ENCODE measurements around the gene LRRC63.

LRRC63 gene

DNA sequence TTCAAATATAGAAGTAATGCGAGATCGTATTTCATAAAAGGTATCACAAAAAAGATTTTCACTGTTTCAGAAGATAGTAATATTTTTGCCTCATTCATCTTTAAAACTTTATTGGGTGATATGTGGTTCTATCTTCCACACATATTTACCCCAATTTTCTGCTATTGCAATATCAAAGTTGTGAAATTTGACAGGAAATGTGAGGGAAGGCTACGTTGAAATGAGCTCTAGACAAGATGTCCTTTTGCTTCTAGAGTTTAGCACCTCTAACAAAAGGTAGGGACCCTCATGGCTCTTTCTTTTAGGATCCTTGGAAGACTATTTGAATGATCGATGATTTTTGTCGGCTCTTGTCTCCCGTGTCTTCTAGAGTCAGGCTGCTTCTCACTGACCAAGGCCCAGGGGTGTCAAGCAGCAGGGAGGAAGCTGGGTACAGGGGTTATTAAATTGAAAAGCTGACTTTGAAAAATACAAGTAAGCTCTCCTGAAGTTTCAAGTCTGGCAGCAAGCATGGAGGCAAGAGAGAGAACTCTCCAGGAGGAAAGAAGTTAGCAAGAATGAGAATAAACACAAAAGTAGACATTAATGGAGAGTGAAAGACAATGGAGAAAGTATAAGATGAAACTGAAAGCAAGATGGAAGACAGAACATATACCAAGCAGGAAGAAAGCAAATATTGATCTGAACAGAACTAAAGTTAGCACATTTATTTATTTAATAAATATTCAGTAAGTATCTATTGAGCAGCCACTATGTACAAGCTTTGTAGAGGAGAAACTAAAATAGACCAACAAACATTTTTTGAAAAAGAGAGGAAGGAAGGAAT, 101.9 kb downstream of the LRRC63 start:
- H3K4me1 Mint-ChIP-seq, result no peaks in the 10 kb centered on the region

DNA sequence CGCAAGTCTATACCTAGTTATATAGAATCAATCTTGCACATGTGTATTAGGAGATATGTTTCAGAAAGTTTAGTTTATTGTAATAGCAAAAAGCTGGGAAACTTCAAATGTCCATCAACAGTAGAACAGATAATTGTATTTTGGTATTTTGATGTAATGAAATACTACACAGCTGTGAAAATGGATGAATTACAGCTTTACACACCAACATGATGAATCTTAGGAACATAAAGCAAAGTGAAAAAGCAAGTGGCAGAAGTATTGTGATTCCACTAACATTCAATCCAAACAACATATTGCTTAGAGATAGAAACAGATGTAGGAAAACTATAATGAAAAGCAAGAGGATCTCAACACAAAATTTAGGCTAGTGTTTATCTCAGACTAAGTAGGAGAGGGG, 102.9 kb downstream of the LRRC63 start:
- TF ChIP-seq, protein P1, sequence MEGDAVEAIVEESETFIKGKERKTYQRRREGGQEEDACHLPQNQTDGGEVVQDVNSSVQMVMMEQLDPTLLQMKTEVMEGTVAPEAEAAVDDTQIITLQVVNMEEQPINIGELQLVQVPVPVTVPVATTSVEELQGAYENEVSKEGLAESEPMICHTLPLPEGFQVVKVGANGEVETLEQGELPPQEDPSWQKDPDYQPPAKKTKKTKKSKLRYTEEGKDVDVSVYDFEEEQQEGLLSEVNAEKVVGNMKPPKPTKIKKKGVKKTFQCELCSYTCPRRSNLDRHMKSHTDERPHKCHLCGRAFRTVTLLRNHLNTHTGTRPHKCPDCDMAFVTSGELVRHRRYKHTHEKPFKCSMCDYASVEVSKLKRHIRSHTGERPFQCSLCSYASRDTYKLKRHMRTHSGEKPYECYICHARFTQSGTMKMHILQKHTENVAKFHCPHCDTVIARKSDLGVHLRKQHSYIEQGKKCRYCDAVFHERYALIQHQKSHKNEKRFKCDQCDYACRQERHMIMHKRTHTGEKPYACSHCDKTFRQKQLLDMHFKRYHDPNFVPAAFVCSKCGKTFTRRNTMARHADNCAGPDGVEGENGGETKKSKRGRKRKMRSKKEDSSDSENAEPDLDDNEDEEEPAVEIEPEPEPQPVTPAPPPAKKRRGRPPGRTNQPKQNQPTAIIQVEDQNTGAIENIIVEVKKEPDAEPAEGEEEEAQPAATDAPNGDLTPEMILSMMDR (IDR thresholded peaks at IDR 0.05; ENCODE audit: unreplicated experiment in 3 of 3), result no peak
- Mint-ChIP-seq H3K9me3 (peaks cover 13% of the 10 kb centered on the region), H3K27ac (no peak overlapping the region), H3K4me1 (no peaks in the 10 kb centered on the region), H3K4me3 (no peak overlapping the region), H3K27me3 (ENCODE audit: low read depth) (peaks cover 4% of the 10 kb centered on the region), H3K36me3 (ENCODE audit: low read depth) (no peaks in the 10 kb centered on the region)

More for the DNA sequence above, 101.9 kb downstream of the LRRC63 start:
- no peak overlapping the region for H3K4me3 Mint-ChIP-seq
- no peaks in the 10 kb centered on the region for H3K36me3 Mint-ChIP-seq (ENCODE audit: low read depth)
- H3K27ac Mint-ChIP-seq, result no peak overlapping the region
- peaks cover 4% of the 10 kb centered on the region for H3K27me3 Mint-ChIP-seq (ENCODE audit: low read depth)
- TF ChIP-seq, protein P1 (IDR thresholded peaks at IDR 0.05; ENCODE audit: unreplicated experiment in 3 of 3), result no peak
- H3K9me3 Mint-ChIP-seq, result peaks cover 13% of the 10 kb centered on the region

DNA sequence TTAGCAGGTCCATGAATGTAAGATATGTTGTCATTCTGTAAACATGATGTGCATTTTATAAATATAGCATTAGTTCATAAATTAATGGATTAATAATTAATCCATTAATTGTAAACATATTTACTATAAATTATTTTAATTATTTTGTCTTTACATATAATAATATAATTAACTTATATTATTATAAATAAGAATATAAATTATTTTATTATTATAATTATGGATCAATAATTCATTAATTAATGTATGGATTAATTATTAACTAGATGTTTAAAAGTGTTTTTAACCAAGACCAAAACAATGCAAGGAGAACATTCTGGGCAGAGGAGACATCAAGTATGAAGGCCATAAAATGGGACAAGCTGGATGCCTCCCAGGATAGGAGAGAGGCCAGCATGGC, 103.3 kb downstream of the LRRC63 start:
- H3K27me3 Mint-ChIP-seq (ENCODE audit: low read depth), result peaks cover 4% of the 10 kb centered on the region
- no peak overlapping the region for H3K4me3 Mint-ChIP-seq
- no peaks in the 10 kb centered on the region for H3K4me1 Mint-ChIP-seq
- no peaks in the 10 kb centered on the region for H3K36me3 Mint-ChIP-seq (ENCODE audit: low read depth)
- peaks cover 10% of the 10 kb centered on the region for H3K9me3 Mint-ChIP-seq
- TF ChIP-seq, protein P1 (IDR thresholded peaks at IDR 0.05; ENCODE audit: unreplicated experiment in 3 of 3), result no peak
- no peak overlapping the region for H3K27ac Mint-ChIP-seq

DNA sequence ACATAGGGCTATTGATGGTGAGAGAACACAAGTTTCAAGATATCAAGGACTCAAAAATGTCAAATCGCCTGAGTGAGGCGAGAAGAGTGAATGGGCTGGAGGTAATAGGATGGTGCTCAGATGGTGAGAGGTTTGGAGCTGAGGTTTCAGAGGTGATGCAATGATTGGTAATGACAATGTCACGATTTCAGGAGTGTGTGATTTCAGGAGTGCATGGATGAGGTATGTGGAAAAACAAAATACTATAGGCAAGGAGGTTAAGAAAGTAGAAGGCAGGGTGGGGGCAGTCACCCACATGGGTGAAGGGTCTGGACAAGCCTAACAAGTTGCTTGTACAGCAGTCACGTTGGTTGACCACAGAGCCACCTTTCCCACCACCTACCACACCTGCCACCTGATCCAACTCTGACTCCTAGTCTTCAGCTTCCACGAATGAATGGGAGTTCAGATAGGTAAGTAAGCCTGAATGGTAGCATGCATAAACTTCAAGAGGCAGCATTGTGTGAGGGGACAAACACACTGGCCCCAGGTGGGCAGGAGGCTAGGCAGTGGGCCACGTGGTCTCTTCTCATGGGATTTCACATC, 103.9 kb downstream of the LRRC63 start:
- no peaks in the 10 kb centered on the region for H3K4me1 Mint-ChIP-seq
- no peak overlapping the region for H3K4me3 Mint-ChIP-seq
- H3K27me3 Mint-ChIP-seq (ENCODE audit: low read depth), result peaks cover 4% of the 10 kb centered on the region
- H3K27ac Mint-ChIP-seq, result no peak overlapping the region
- peaks cover 5% of the 10 kb centered on the region for H3K9me3 Mint-ChIP-seq
- no peaks in the 10 kb centered on the region for H3K36me3 Mint-ChIP-seq (ENCODE audit: low read depth)
- TF ChIP-seq, protein P1 (IDR thresholded peaks at IDR 0.05; ENCODE audit: unreplicated experiment in 3 of 3), result no peak

DNA sequence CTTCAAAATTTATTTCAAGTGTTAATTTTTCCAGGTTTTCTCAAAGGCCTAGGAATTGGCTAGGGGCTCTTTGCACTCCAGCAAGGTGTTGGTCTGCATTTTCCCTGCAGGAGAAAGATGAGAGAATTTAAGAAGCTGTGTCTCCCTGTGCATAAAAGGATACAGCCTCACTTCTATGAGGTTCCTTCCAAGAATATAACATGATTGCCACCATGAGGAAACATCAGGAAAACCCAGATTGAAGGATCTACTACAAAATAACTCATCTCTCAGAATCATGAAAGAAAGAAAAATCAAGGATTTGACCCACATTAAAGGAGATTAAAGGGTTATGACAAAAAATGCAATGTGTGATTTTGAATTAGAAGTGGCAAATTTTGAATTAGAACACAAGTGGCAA, 105.4 kb downstream of the LRRC63 start:
- H3K36me3 Mint-ChIP-seq (ENCODE audit: low read depth), result no peaks in the 10 kb centered on the region
- TF ChIP-seq, protein P1 (IDR thresholded peaks at IDR 0.05; ENCODE audit: unreplicated experiment in 3 of 3), result no peak
- no peaks in the 10 kb centered on the region for H3K4me1 Mint-ChIP-seq
- H3K4me3 Mint-ChIP-seq, result no peak overlapping the region
- peaks cover 6% of the 10 kb centered on the region for H3K27me3 Mint-ChIP-seq (ENCODE audit: low read depth)
- H3K9me3 Mint-ChIP-seq, result no peaks in the 10 kb centered on the region
- H3K27ac Mint-ChIP-seq, result no peak overlapping the region
